Prostate gland (tissue), 2 donors: ENCODE measurements around the gene LRP8.

Experiments
- CTCF ChIP-seq, 4 experiments: fragments of 200-600 bp in 2 of 4; fragments of 450-650 bp in 2 of 4; sonication (generic) in 2 of 4; IDR thresholded peaks; 1 replicate in 3 of 4; 2 replicates in 1 of 4; pipeline ENCODE4 v1.5.1; 2016 to 2019; ENCODE audit warnings: antibody characterized with exemption in 4 of 4, mild to moderate bottlenecking in 2 of 4, moderate library complexity in 2 of 4
- POLR2A ChIP-seq: fragments of 450-650 bp; IDR thresholded peaks from one replicate; pipeline ENCODE4 v1.6.1; 2016; ENCODE audit warnings: antibody characterized with exemption, mild to moderate bottlenecking
- POLR2AphosphoS5 ChIP-seq: sonication (generic); formaldehyde crosslinking; IDR thresholded peaks from one replicate; pipeline ENCODE4 v1.6.1; 2017; ENCODE audit warnings: antibody characterized with exemption

- TF ChIP-seq CTCF (IDR thresholded peaks at IDR 0.05) (no peak), POLR2A (no peak), POLR2AphosphoS5 (no peak)
These were observed 55.5 kb downstream of the LRP8 start for GRCh38 chr1:53272349-53272748.
